ENCODE results near the gene PINLYP. TPM values are rescaled to one million over a fixed set of nuclear protein-coding genes. Genes with fewer than 3 reads are reported as not detected.

PINLYP gene
- polyA plus RNA-seq, 1 of the 3 experiments (the other 2 are of a cell fraction): 5.5 TPM

- TF ChIP-seq RXRA (IDR thresholded peaks at IDR 0.05; ENCODE audit: borderline replicate concordance, low read depth): no peak
- TF ChIP-seq RAD21 (IDR thresholded peaks at IDR 0.05; ENCODE audit: low read length): no peak
- no peak for TF ChIP-seq JUND (IDR thresholded peaks at IDR 0.05)
- TF ChIP-seq FOXM1 (IDR thresholded peaks at IDR 0.05; ENCODE audit: low read depth): no peak
- TF ChIP-seq EP300 (IDR thresholded peaks at IDR 0.05; ENCODE audit: borderline replicate concordance in 1 of 2, low read depth in 1 of 2, low read length in 1 of 2): no peak
- TF ChIP-seq TEAD4 (IDR thresholded peaks at IDR 0.05; ENCODE audit: borderline replicate concordance, insufficient read depth): no peak
- TF ChIP-seq NFIC (IDR thresholded peaks at IDR 0.05; ENCODE audit: borderline replicate concordance): no peak
These were observed 30.3 kb upstream of the PINLYP start (continued) for GRCh38 chr19:43545276-43545675.

DNA sequence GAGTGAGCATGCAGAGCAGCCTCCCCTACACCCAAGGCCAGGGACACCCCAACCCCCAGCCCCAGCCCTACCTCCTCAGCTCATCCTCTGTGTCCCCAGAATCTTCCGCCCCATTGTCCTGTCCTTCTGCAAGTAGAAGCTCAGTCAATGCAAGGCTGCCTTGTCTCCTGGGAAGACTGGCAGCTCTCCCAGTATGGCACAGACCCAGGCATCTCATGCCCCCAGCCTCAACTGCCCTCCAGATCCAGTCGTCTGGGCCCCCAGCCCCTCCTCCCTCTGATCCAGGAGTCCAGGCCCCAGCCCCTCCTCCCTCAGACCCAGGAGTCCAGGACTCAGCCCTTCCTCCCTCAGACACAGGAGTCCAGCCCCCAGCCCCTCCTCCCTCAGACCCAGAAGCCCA is 29.6 kb upstream of the PINLYP start:
- ChIA-PET CTCF (interaction anchor here (0.6 to 1.1 kb wide), 2 partner anchors 10 to 49 kb away, joined by 3 read pairs; no protein-coding TSS in a partner anchor), POLR2A (interaction anchor here (1.2 kb wide), 1 partner anchor 34 kb away, joined by 3 read pairs; no protein-coding TSS in a partner anchor)
- no peak overlapping the region for H2AFZ ChIP-seq (ENCODE audit: low read depth)
- H3K4me3 ChIP-seq (ENCODE audit: low read depth in 2 of 2, low read length in 1 of 2): no peak overlapping the region
- no peaks in the 10 kb centered on the region for H3K79me2 ChIP-seq (ENCODE audit: insufficient read depth)
- no peak overlapping the region for H3K9ac ChIP-seq
- no peaks in the 10 kb centered on the region for H3K27me3 ChIP-seq (ENCODE audit: insufficient read depth)
- 81% methylated on average over 2 of the region's 2 CpGs for WGBS (ENCODE audit: low lambda C conversion rate)
- H3K4me2 ChIP-seq: no peak overlapping the region
- peaks cover 6% of the 10 kb centered on the region for H3F3A ChIP-seq (replicated peaks; ENCODE audit: insufficient read depth)
- no peaks in the 10 kb centered on the region for H3K9me2 ChIP-seq
- H3K4me1 ChIP-seq (ENCODE audit: control insufficient read depth in 1 of 2, insufficient read depth in 2 of 2, low read depth in 1 of 2, low read length in 1 of 2): no peaks in the 10 kb centered on the region
- no peak for DNase-seq
- H4K20me1 ChIP-seq (ENCODE audit: insufficient read depth): no peaks in the 10 kb centered on the region
- no peak overlapping the region for H3K27ac ChIP-seq (ENCODE audit: low read depth in 2 of 2, low read length in 1 of 2)
- H3K9me3 ChIP-seq: no peaks in the 10 kb centered on the region
- no peak for TF ChIP-seq FOXM1 (IDR thresholded peaks at IDR 0.05; ENCODE audit: low read depth)
- no peak for TF ChIP-seq ELF1 (IDR thresholded peaks at IDR 0.05)
- no peak for TF ChIP-seq CHD2 (IDR thresholded peaks at IDR 0.05; ENCODE audit: low read length, partially characterized antibody)
- TF ChIP-seq, protein P1, sequence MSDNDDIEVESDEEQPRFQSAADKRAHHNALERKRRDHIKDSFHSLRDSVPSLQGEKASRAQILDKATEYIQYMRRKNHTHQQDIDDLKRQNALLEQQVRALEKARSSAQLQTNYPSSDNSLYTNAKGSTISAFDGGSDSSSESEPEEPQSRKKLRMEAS (IDR thresholded peaks at IDR 0.05; ENCODE audit: low read depth): no peak
- TF ChIP-seq USF2 (IDR thresholded peaks at IDR 0.05; ENCODE audit: borderline replicate concordance, low read depth, low read length): no peak
- TF ChIP-seq FOXJ3 (CRISPR knock-in tag; IDR thresholded peaks at IDR 0.05): no peak
- no peak for TF ChIP-seq MEF2A (IDR thresholded peaks at IDR 0.05; ENCODE audit: borderline replicate concordance, low read depth)
- TF ChIP-seq USF1 (IDR thresholded peaks at IDR 0.05; ENCODE audit: borderline replicate concordance, low read depth): no peak
- no peak for TF ChIP-seq SMC3 (IDR thresholded peaks at IDR 0.05; ENCODE audit: low read depth, low read length)
- TF ChIP-seq, protein P2, sequence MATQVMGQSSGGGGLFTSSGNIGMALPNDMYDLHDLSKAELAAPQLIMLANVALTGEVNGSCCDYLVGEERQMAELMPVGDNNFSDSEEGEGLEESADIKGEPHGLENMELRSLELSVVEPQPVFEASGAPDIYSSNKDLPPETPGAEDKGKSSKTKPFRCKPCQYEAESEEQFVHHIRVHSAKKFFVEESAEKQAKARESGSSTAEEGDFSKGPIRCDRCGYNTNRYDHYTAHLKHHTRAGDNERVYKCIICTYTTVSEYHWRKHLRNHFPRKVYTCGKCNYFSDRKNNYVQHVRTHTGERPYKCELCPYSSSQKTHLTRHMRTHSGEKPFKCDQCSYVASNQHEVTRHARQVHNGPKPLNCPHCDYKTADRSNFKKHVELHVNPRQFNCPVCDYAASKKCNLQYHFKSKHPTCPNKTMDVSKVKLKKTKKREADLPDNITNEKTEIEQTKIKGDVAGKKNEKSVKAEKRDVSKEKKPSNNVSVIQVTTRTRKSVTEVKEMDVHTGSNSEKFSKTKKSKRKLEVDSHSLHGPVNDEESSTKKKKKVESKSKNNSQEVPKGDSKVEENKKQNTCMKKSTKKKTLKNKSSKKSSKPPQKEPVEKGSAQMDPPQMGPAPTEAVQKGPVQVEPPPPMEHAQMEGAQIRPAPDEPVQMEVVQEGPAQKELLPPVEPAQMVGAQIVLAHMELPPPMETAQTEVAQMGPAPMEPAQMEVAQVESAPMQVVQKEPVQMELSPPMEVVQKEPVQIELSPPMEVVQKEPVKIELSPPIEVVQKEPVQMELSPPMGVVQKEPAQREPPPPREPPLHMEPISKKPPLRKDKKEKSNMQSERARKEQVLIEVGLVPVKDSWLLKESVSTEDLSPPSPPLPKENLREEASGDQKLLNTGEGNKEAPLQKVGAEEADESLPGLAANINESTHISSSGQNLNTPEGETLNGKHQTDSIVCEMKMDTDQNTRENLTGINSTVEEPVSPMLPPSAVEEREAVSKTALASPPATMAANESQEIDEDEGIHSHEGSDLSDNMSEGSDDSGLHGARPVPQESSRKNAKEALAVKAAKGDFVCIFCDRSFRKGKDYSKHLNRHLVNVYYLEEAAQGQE (IDR thresholded peaks at IDR 0.05; ENCODE audit: low read depth, low read length): no peak
- TF ChIP-seq MXI1 (IDR thresholded peaks at IDR 0.05; ENCODE audit: low read depth, low read length): no peak
- no peak for TF ChIP-seq POLR2AphosphoS5 (IDR thresholded peaks at IDR 0.05; ENCODE audit: low read depth, low read length)
- no peak for TF ChIP-seq RAD21 (IDR thresholded peaks at IDR 0.05; ENCODE audit: low read length)
- no peak for TF ChIP-seq EZH2phosphoT487 (IDR thresholded peaks at IDR 0.05; ENCODE audit: borderline replicate concordance, low read depth)
- TF ChIP-seq TCF12 (IDR thresholded peaks at IDR 0.05): no peak
- TF ChIP-seq JUND (IDR thresholded peaks at IDR 0.05): no peak
- no peak for TF ChIP-seq YY1 (IDR thresholded peaks at IDR 0.05; ENCODE audit: low read depth)
- no peak for TF ChIP-seq FOSL2 (IDR thresholded peaks at IDR 0.05; ENCODE audit: borderline replicate concordance, low read depth)
- TF ChIP-seq EP300 (IDR thresholded peaks at IDR 0.05; ENCODE audit: borderline replicate concordance in 1 of 2, low read depth in 1 of 2, low read length in 1 of 2): no peak
- TF ChIP-seq RXRA (IDR thresholded peaks at IDR 0.05; ENCODE audit: borderline replicate concordance, low read depth): no peak
- H3K36me3 ChIP-seq (replicated peaks in 1 of 2; ENCODE audit: control insufficient read depth in 1 of 2, insufficient read depth in 2 of 2, low read length in 1 of 2): peaks cover 14 to 29% of the 10 kb centered on the region in 2 experiments
